ENCODE measurements around the gene ZNF774. TPM values are rescaled to one million over a fixed set of nuclear protein-coding genes. Genes with fewer than 3 reads are reported as not detected.

The ZNF774 gene
- total RNA-seq, 2 donors from 2014 or later, result 2.5 to 3.6 TPM

DNA sequence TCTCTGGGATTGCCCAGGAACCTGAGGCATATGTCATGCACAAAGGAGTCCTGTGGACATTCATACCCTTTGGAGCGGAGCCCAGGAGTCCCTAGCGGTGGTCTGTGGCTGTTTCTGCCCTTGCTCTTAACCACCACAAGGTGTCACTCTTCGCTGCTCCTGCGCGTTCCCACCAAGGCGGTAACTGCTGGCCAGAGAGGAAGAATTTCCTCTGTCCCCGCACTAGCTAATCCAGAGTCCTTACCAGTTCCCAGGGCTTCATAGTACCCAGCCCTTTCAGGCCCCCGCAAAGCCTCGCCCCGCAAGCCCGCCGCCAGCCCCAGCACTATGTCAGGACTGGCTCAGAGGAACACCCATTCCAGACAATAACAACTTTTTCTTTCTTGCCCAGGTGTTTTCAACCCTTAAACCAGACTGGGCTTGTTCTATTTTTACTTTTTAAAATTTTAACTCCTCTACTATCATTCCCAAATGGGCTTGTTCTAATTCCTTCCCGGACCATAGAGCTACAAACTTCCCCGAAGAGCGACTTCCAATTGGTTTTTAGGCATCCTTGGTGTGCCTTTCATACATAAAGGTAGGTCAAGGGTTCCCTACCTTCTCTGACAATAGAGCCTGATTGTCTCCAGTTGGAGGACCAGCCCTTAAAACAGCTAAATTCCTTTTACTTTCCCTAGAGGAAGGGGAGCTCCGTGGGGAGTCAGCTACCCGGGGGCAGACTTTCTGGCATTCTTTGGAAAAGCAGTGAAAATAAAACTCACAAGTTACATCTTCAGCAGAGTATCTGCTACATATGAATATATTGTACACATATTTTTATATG lies 31.8 kb upstream of the ZNF774 start:
- no peaks in the 10 kb centered on the region for H3K27me3 Mint-ChIP-seq (ENCODE audit: insufficient read depth)
- peak; percentile 94 for DNase-seq
- H3K4me1 Mint-ChIP-seq, result peaks cover 16% of the 10 kb centered on the region
- H3K9me3 ChIP-seq (ENCODE audit: control insufficient read depth, low read length), result no peaks in the 10 kb centered on the region
- no peak overlapping the region for H3K9ac ChIP-seq (ENCODE audit: extremely low read depth, low read length, poor library complexity, severe bottlenecking)
- H3K4me1 ChIP-seq (ENCODE audit: control insufficient read depth, insufficient read depth, low read length), result no peaks in the 10 kb centered on the region
- H3K4me3 Mint-ChIP-seq, result peak overlapping the region; percentile 15
- TF ChIP-seq, protein P1, sequence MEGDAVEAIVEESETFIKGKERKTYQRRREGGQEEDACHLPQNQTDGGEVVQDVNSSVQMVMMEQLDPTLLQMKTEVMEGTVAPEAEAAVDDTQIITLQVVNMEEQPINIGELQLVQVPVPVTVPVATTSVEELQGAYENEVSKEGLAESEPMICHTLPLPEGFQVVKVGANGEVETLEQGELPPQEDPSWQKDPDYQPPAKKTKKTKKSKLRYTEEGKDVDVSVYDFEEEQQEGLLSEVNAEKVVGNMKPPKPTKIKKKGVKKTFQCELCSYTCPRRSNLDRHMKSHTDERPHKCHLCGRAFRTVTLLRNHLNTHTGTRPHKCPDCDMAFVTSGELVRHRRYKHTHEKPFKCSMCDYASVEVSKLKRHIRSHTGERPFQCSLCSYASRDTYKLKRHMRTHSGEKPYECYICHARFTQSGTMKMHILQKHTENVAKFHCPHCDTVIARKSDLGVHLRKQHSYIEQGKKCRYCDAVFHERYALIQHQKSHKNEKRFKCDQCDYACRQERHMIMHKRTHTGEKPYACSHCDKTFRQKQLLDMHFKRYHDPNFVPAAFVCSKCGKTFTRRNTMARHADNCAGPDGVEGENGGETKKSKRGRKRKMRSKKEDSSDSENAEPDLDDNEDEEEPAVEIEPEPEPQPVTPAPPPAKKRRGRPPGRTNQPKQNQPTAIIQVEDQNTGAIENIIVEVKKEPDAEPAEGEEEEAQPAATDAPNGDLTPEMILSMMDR (conservative IDR thresholded peaks at IDR 0.05), result peak; percentile 99
- H3K27ac ChIP-seq (ENCODE audit: low read depth, low read length), result no peak overlapping the region
- no peaks in the 10 kb centered on the region for H3K36me3 ChIP-seq (ENCODE audit: control insufficient read depth, insufficient read depth, low read length)
- no peaks in the 10 kb centered on the region for H3K27me3 ChIP-seq (ENCODE audit: control insufficient read depth, insufficient read depth, low read length, poor library complexity, severe bottlenecking)
- H3K27ac Mint-ChIP-seq, result peak overlapping the region; percentile 49
- H3K9me3 Mint-ChIP-seq, result no peaks in the 10 kb centered on the region
- no peaks in the 10 kb centered on the region for H3K36me3 Mint-ChIP-seq (ENCODE audit: low read depth)
- no peak overlapping the region for H3K4me3 ChIP-seq (ENCODE audit: low read length)
- 7 to 12% methylated on average over 13 to 17 of the region's 17 CpGs for WGBS, 2 experiments (ENCODE audit: insufficient coverage in 1 of 2, insufficient read length in 1 of 2)

- Mint-ChIP-seq H3K4me1 (peaks cover 16% of the 10 kb centered on the region), H3K9me3 (no peaks in the 10 kb centered on the region), H3K4me3 (no peak overlapping the region), H3K27me3 (ENCODE audit: insufficient read depth) (no peaks in the 10 kb centered on the region), H3K36me3 (ENCODE audit: low read depth) (no peaks in the 10 kb centered on the region), H3K27ac (no peak overlapping the region)
- Histone ChIP-seq H3K9me3 (ENCODE audit: control insufficient read depth, low read length) (no peaks in the 10 kb centered on the region), H3K36me3 (ENCODE audit: control insufficient read depth, insufficient read depth, low read length) (no peaks in the 10 kb centered on the region), H3K27me3 (ENCODE audit: control insufficient read depth, insufficient read depth, low read length, poor library complexity, severe bottlenecking) (no peaks in the 10 kb centered on the region), H3K4me1 (ENCODE audit: control insufficient read depth, insufficient read depth, low read length) (no peaks in the 10 kb centered on the region), H3K4me3 (ENCODE audit: low read length) (no peak overlapping the region), H3K27ac (ENCODE audit: low read depth, low read length) (no peak overlapping the region), H3K9ac (ENCODE audit: extremely low read depth, low read length, poor library complexity, severe bottlenecking) (no peak overlapping the region)
- WGBS, 2 experiments (ENCODE audit: insufficient coverage in 1 of 2, insufficient read length in 1 of 2), result 67% methylated on average over 1 of the region's 1 CpG; no CpG with 5 or more reads in 1 of the 2 experiments
- TF ChIP-seq, protein P1 (conservative IDR thresholded peaks at IDR 0.05), result no peak
- no peak for DNase-seq
These were observed 31.2 kb upstream of the ZNF774 start for GRCh38 chr15:90320885-90321278.

DNA sequence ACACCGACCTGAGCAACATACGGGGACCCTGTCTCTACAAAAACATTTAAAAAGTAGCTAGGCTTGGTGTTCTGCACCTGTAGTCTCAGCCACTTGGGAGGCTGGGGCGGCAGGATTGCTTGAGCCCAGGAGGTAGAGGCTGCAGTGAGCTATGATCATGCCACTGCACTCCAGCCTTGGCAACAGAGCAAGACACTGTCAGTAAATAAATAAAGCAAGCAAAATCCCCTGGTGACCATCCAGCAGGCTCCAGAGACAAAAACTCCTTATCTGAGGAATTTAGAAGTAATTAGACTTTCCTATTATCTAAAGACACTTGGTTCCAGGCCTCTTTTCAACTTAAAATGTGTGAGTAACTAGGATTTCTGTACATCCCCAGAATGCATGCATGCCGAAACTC lies 29.5 kb upstream of the ZNF774 start:
- peak overlapping the region; percentile 16 for H3K27ac ChIP-seq (ENCODE audit: low read depth, low read length)
- H3K36me3 ChIP-seq (ENCODE audit: control insufficient read depth, insufficient read depth, low read length), result no peaks in the 10 kb centered on the region
- Mint-ChIP-seq H3K36me3 (ENCODE audit: low read depth) (no peaks in the 10 kb centered on the region), H3K27ac (peak overlapping the region; percentile 68), H3K4me3 (peak overlapping the region; percentile 15), H3K9me3 (no peaks in the 10 kb centered on the region), H3K4me1 (peaks cover 16% of the 10 kb centered on the region), H3K27me3 (ENCODE audit: insufficient read depth) (no peaks in the 10 kb centered on the region)
- no peaks in the 10 kb centered on the region for H3K4me1 ChIP-seq (ENCODE audit: control insufficient read depth, insufficient read depth, low read length)
- TF ChIP-seq, protein P1 (conservative IDR thresholded peaks at IDR 0.05), result no peak
- no peaks in the 10 kb centered on the region for H3K27me3 ChIP-seq (ENCODE audit: control insufficient read depth, insufficient read depth, low read length, poor library complexity, severe bottlenecking)
- no peaks in the 10 kb centered on the region for H3K9me3 ChIP-seq (ENCODE audit: control insufficient read depth, low read length)
- no peak overlapping the region for H3K4me3 ChIP-seq (ENCODE audit: low read length)
- 83 to 95% methylated on average over 4 of the region's 4 CpGs for WGBS, 2 experiments (ENCODE audit: insufficient coverage in 1 of 2, insufficient read length in 1 of 2)
- no peak for DNase-seq
- no peak overlapping the region for H3K9ac ChIP-seq (ENCODE audit: extremely low read depth, low read length, poor library complexity, severe bottlenecking)
